GM21381 (cell line): ENCODE results near the gene EFHD1.

Experiments used
- ATAC-seq: cut with Tn5 transposase; IDR thresholded peaks from one replicate; pipeline ENCODE4 v1.9.1; 2021; ENCODE audit warnings: mild to moderate bottlenecking, moderate library complexity; ENCODE audit not compliant: unreplicated experiment

EFHD1 gene

GRCh38 chr2:232633413-232634205 lies at the start of gene EFHD1:
Gene EFHD1, plus strand, starts transcription at chr2:232633604. Its CDS starts 101 bp downstream, at chr2:232633705.
- ATAC-seq = no peak

GRCh38 chr2:232584238-232584637 lies 49.2 kb upstream of the EFHD1 start:
- ATAC-seq = no peak

- ATAC-seq = no peak
These were observed 46.4 kb upstream of the EFHD1 start for GRCh38 chr2:232586943-232587505.

GRCh38 chr2:232587512-232587911 lies 45.9 kb upstream of the EFHD1 start:
- no peak for ATAC-seq

- no peak for ATAC-seq
These were observed 45.4 kb upstream of the EFHD1 start for GRCh38 chr2:232588031-232588430.

GRCh38 chr2:232588680-232589585 lies 44.5 kb upstream of the EFHD1 start:
- ATAC-seq = no peak

- no peak for ATAC-seq
These were observed 40.5 kb upstream of the EFHD1 start for GRCh38 chr2:232592772-232593395.

- ATAC-seq = no peak
These were observed 39.4 kb upstream of the EFHD1 start for GRCh38 chr2:232593982-232594381.

- no peak for ATAC-seq
These were observed 35.9 kb upstream of the EFHD1 start for GRCh38 chr2:232597362-232598079.

GRCh38 chr2:232598293-232598692 lies 35.1 kb upstream of the EFHD1 start:
- no peak for ATAC-seq

GRCh38 chr2:232600053-232600773 lies 33.2 kb upstream of the EFHD1 start:
- ATAC-seq = no peak

- ATAC-seq = no peak
These were observed 30.1 kb upstream of the EFHD1 start for GRCh38 chr2:232603283-232603682.

- ATAC-seq = no peak
These were observed 28.9 kb upstream of the EFHD1 start for GRCh38 chr2:232604535-232604934.

GRCh38 chr2:232607011-232607410 lies 26.4 kb upstream of the EFHD1 start:
- ATAC-seq = no peak

GRCh38 chr2:232609607-232610006 lies 23.8 kb upstream of the EFHD1 start:
- ATAC-seq = no peak

- no peak for ATAC-seq
These were observed 23.3 kb upstream of the EFHD1 start for GRCh38 chr2:232610081-232610480.

GRCh38 chr2:232611061-232611460 lies 22.3 kb upstream of the EFHD1 start:
- no peak for ATAC-seq

GRCh38 chr2:232611559-232612218 lies 21.7 kb upstream of the EFHD1 start:
- no peak for ATAC-seq

- no peak for ATAC-seq
These were observed 19.8 kb upstream of the EFHD1 start for GRCh38 chr2:232613538-232614134.
